Stimulated activated CD8-positive, alpha-beta memory T cell treated with anti-CD3 and anti-CD28 coated beads, Interleukin-2, amount 100 ng/mL, for 48 hours (primary cell): ENCODE data around the gene TSPAN17.
"Not testable (repeated sequence)": the region's sequence is repeated elsewhere in the genome, so short reads cannot be mapped to it uniquely, and the experiment has no call there.

Experiments used
- DNase-seq, 2 donors: peaks; one replicate each; pipeline ENCODE4 v3.0.0-alpha.2; 2020; ENCODE audit warnings: low read depth in 2 of 2

TSPAN17 gene

DNA sequence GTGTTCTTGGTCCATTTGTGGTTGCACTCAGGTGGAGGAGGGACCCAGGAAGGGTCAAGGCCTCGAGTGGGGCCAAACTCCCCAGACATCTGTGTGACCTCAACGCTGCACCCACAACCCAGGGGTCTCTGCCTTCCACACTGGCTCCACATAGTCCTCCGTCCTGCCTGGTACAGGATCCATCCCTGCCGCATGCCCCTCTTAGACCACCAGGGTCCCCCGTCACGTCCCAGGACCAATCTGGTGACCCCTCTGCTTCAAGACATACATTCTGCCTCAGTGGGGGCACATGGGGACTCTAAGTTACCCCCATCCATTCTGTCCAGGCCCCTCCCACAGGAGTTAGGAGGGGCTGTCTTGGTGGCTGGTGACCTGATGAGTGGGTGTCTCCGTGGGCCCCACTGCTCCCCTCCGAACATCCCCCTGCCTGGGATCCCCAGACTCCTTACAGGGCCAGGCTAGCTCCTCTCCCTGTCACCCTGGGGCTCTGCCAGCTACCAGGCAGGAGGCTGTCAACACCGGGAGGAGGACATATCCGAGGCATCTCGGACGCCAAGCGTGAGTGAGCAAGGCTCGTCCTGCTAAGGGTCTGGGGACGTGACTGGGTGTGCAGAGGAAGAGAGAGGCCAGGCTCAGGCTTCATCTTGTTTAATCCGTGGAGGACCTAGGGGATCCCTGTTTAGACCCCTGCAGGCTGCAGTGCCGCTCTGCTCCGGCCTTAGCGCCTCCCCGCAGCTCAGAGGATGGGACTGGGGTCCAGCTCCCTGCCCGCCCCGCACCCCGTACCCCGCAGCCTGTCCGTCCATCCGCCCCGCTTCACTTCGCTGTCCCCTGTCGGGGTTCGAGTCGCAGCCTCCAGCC, 32.3 kb downstream of the TSPAN17 start:
- DNase-seq: no peak

- no peak for DNase-seq
Observed at GRCh38 chr5:176680226-176680563, 32.9 kb downstream of the TSPAN17 start.

- no peak for DNase-seq
Observed at GRCh38 chr5:176682016-176682531, 34.8 kb downstream of the TSPAN17 start.

GRCh38 chr5:176685010-176685409, 37.7 kb downstream of the TSPAN17 start:
- DNase-seq: no peak

DNA sequence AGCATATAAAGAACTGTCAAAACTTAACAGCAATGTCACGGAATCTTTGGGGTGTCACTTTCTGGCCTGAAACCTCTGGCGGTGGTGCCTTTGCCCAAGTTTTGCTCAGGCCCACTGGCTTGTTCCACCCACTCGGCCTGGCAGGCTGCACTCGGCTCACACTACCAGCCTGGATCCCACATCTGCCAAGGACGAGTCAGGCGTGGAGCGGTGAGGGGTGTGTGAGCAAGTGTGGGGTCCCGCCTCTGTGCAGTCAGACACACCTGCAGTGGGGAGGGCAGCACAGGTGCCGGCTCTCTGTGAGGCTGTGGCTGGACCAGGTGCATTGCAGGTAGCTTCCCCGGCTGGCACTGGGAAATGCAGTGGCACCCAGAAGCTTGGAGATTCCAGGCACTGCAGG, 40.0 kb downstream of the TSPAN17 start:
- DNase-seq: no peak

GRCh38 chr5:176687881-176688280, 40.6 kb downstream of the TSPAN17 start:
- DNase-seq: no peak

DNA sequence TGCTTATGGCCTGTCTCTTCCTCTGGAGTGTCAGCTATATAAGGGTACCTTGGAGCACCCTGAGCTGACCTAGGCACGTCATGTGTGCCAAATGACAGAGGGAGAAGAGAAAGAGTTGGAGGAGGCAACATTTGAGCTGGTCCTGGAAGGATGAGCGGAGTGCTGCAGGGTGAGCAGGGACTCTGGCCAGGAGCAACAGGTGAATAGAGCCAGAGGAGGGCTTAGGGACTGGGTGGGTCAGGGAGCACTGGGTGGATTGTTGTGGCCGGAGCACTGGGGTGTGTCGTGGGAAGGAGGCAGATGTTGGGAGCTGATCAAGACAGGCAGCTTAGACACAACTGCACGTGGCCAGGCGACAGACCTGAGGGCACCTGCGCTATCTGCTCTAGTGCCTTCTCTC, 43.6 kb downstream of the TSPAN17 start:
- DNase-seq: no peak

DNA sequence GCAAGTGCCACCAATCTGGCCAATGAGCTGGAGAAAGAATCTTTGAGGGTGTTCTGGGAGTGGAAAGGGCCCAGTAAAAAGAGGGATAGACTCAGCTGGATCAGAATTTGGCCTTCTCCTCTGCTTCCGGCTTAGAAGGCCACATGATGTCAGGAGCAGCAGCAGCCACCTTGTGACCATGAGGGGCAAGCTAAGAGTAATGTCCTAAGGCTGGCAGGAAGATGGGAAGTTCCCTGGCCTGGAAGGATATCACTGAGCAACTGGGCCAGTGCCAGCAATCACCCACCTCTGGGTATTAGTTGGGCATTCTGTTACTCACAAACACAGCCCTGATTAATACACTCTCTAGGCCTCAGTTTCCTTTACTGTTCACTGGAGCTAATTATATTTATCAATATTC, 44.2 kb downstream of the TSPAN17 start:
- no peak for DNase-seq

DNA sequence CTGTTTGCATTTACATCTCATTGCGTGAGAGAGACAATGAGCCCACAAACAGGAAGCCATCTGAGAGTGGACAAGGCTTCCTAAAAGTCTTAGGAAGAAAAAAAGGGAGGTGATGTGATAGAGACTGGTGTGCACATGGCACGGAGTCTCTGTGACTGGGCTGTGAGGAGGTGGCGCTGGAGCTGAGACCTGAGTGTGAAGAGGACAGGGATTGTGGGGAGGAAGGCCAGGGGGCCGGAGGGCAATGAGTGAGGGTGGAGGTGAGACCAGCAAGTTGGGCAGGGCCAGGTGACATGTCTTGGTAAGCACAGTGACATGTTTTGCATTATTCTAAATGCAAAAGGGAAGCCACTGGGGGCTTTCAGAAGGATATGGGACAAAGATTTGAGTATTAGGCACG, 45.0 kb downstream of the TSPAN17 start:
- no peak for DNase-seq

DNA sequence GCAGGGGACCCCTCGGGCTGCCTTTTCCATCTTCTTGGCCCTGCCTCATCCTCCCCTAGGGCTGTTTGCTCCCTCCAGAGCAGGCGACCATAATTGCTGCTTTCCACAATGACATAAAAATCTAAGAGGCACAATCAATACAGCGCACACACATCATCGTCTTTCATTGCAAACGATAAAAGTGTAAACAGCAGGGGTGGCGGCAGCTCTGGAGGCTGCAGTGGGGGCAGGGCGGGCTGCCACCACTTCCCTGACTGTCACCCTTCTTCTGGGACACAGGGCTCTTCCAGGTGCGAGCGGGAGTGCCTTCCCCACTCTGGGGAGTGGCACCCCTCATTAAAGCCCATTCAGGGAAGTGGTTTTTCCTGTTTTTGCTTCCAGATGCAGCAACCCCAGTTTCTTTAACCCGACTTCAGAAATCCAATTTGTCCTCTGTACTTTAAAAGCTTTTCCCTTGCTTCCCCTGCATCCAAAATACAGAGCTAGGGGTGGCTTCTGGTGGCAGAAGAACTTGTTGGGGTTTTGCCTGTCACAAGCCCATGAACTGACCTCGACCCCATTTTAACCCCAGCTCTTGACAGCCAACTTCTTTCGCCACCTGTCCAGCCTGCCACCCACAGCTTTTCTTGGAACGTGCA, 45.7 kb downstream of the TSPAN17 start:
- DNase-seq: no peak

DNA sequence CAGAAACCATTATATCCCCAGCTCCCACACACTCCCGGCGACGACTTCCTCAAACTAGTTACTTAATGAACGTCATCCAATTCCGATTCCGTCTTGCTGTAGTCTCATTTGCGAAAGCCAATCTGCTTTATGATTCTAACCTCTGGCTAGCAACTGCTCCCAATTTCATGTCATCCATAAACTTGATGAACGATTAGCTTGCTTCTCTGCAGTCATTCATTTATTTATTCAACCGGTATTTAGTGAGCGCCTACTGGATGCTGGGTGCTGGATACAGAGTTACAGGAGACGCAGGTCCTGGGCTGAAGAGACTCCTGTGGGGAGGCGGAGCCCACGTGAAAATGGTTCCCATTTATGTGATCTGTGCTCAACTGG, 46.2 kb downstream of the TSPAN17 start:
- no peak for DNase-seq

GRCh38 chr5:176694146-176694545, 46.9 kb downstream of the TSPAN17 start:
- DNase-seq: no peak

- DNase-seq: no peak
Observed at GRCh38 chr5:176694631-176695030, 47.3 kb downstream of the TSPAN17 start.

GRCh38 chr5:176695073-176695472, 47.8 kb downstream of the TSPAN17 start:
- no peak for DNase-seq

DNA sequence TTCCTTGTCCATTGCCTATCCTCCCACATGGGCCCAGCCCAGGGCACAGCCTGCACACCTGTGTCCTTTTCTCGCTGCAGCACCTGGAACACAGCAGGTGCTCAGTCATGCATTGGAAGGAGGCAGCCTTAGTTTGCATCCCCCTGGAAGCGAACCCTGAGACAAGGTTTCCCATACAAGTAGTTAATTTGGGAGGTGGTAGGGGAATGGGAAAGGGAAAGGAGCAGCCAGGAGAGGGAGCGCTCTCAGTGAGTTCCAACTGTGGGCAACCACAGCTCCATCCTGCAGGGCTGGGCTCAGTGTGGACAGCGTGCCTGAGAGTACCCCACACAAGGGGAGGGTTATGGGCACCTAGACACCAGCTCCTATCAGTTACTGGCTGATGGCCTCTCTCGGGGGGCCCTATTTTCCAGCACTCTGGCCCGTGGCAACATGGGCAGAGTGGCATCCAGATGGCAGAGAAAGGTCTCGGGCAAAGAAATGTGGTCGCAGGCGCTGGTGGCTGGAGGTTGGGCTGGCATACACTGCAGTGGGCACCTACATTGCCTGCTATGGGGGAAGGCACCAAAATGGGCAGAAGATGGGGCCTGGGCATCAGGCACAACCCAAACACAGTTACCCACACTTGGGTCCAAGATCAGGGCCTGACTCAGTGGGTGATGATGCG, 50.1 kb downstream of the TSPAN17 start:
- no peak for DNase-seq

DNA sequence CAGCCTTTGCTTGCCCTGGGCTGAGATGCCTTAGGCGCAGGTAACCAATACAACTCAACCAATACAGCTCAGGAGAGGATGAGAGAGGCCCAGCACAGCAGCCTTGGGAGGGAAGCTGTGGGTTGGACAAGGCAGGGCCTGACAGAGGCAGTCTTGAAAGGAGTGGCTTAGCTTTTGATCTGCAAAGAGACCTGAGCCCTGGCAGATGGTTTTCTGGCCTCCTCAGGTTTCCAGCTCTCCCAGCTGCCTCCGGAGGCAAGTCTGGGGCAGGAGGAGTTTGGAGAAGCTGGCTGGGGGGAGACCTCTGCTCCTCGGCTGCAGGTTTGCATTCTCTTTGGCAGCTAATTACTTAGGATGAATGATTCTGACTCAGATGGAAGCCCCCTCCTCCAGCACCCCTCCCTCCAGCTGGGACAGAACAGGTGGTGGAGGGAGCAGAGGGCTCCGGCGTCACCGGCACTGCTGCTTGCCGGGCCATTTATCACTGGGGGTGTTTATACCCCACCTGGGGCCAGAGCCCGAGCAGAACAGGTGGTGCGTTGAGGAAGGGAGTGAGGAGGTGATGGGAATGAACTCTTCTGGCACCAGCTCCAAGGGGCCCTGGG, 50.8 kb downstream of the TSPAN17 start:
- no peak for DNase-seq

DNA sequence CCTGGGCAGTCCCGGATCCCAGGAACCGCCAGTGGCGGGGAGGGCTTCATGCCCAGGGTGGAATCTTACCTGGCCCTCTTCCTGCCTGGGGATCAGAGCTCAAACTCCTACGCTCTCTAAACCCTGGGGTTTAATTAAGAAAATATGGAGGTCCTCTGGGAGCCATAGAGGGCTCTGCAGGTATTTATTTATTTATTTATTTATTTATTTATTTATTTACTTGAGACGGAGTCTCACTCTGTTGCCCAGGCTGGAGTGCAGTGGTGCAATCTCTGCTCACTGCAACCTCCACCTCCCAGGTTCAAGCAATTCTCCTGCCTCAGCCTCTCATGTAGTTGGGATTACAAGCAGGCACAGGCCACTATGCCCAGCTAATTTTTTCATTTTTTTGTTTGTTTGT, 52.2 kb downstream of the TSPAN17 start:
- DNase-seq: not testable (repeated sequence)

GRCh38 chr5:176700239-176700847, 53.1 kb downstream of the TSPAN17 start:
- no peak for DNase-seq

DNA sequence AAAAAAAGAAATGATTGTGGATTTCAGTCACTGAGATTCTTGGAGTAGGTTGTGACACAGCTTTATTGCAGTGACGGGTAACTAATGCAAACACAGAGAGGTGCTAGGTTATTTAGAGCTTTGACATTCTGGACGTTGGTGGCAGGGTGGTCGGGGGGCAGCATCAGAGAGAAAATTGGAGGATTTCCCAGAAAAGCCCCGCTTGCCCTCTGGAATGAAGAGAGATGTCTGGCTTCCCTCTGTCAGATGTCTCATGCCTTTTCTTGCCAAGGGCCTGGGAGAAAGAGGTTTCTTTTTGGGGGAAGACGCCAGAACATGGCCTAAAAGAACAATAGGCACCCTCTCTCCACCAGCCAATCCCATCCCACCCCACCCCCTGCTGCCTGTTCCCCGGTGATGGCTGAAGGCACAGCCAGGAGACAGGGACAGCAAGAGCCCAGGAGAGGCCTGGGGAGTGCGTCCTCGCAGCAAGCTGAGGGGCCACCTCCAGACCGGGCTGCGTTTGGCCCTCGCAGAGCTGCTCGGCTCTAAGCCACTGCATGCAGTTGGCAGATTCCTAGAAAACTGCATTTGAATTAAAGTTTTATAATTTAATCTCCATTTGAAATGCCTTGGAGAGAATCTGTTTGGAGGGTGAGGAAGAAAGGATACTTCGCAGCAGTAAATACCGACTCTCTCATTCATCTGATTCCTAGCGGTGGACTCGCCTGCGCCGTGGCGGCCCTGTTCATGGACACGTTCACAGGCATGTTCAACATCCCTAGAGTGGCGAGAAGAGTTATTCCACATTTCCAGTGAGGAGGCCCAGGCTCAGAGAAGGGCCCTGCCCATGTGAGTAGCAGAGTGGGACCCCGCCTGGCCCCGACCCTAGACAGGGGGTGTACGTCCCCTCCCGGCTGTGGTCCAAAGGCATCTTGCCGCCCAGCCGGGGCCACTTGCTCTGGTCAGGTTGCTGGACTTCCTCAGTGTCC, 55.7 kb downstream of the TSPAN17 start:
- DNase-seq: no peak

DNA sequence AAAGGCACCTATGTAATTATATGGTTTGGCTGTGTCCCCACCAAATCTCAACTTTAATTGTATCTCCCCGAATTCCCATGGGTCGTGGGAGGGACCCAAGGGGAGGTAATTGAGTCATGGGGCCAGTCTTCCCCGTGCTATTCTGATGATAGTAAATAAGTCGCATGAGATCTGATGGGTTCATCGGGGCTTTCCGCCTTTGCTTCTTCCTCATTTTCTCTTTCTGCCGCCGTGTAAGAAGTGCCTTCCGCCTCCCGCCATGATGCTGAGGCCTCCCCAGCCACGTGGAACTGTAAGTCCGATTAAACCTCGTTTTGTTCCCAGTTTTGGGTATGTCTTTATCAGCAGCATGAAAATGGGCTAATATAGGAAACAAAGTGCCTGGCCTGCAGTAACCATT, 56.6 kb downstream of the TSPAN17 start:
- DNase-seq: no peak

DNA sequence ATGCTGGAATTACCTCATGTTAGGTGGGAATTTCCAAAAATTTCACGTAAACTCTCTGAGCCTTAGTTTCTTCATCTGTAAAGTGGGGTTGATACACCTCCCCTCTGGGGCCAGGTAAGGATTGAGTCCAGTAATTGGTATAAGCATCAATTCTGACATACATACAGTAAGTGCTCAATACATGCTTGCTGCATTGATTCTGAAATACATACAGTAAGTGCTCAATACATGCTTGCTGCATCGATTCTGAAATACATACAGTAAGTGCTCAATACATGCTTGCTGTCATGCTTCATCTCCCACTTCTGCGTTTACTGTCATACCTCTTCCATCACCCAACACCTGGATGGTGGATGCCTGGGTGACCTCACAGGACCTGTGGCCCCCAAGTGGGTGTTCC, 57.1 kb downstream of the TSPAN17 start:
- no peak for DNase-seq
